HG02610 (cell line): Measurements from ENCODE around the gene KIRREL3.
A peak's percentile ranks its signal among the peaks of the same experiment; 100 is the strongest.

Source experiments
- ATAC-seq: cut with Tn5 transposase; IDR thresholded peaks from one replicate; pipeline ENCODE4 v1.9.1; 2021; ENCODE audit warnings: mild to moderate bottlenecking, moderate library complexity; ENCODE audit not compliant: unreplicated experiment

Gene KIRREL3

DNA sequence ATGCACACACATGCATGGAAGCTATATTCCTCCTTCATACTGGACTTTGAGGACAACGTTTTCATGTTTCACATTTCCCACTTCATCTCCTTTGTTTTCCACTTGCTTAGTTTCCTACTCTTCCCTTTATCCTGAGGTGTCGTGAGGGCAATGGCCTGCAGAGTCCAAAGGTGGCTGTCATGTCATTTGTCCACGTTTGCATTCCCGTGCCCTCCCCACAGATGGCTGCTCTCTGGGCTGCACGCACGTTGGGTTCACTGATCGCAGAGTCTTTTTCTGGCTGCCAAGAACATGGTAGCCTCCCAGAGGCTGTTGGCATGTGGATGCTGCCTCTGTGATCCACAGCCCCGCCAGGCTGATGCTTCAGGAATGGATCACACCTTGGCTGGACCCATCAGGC lies 389.1 kb downstream of the KIRREL3 start:
- no peak for ATAC-seq

GRCh38 chr11:126608658-126609057 lies 391.9 kb downstream of the KIRREL3 start:
- ATAC-seq = no peak

GRCh38 chr11:126607776-126608541 lies 392.6 kb downstream of the KIRREL3 start:
- no peak for ATAC-seq

DNA sequence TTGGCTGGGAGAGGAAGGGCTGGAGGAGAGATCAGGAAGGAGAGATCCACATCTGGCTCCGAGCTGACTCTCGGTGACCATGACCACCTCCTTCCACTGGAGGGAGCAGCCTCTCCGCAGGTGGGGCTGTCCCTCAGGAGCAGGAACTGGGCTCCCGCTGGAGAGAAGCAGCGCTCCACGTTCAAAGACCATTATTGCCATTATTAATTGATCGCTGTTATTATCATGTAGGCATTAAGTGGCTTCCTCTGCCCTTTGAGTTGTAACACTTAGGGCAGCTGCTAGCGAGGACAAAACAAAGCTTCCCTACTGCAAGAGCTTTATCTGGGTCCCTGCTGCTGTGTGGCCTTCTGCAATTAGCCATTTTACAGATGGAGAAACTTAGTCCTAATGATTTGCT lies 393.2 kb downstream of the KIRREL3 start:
- ATAC-seq = peak; percentile 63

DNA sequence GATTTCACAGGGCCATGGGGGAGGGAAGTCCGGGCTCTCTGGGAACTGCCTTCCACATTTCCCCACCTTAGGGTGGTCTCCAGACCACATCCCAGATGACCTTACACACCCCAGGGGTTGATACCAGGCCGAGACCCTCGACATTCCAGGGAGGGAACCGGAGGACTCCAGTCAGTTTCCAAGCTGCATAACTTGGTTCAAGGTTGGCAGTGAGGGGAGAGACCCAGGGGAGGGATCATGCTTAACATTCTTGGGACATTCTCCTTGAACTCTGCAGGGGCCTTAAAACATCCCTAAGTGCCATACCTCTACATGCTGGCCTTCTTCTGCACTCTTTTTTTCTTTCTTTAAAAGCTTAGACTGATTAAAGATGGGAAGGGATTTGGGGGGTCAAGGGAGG lies 394.1 kb downstream of the KIRREL3 start:
- ATAC-seq = no peak

DNA sequence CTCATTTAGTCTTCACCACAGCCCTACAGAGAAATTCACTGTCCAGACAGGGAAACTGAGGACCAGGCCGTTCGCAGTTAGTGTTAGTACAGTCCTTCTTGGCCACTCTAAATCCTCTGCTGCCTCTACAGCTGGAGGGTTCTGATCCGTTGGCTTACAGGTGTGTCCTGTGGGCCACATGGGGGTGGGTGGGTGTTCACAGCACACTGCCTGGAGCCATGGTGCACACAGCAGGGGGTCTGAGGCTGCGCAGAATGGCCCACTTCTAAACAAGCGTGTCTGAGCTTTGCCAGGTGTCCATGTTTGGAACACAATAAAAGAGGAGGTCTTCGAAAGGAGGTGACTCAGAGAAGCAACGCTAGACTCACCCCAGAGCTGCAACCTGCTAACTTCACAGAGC lies 396.1 kb downstream of the KIRREL3 start:
- ATAC-seq = no peak

GRCh38 chr11:126603486-126603885 lies 397.1 kb downstream of the KIRREL3 start:
- no peak for ATAC-seq

DNA sequence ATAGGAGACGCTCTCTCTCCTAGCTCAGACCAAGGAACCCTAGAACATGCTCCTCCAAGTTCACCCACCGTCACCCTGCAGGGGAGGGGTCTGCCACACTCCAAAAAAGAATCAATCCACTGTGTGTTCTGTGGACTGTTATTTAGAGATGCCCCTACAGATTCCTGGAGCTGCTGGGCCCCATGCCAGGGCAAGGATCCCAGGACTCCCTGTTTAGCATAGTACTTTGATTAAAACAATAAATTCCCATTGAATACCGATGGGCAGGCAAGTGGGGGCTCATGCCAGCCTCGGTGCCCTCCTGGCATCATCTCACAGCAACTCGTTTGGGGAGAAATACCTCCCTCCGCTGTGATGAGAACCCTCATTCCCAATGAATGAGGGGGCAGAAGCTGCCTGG lies 397.6 kb downstream of the KIRREL3 start:
- ATAC-seq = no peak

DNA sequence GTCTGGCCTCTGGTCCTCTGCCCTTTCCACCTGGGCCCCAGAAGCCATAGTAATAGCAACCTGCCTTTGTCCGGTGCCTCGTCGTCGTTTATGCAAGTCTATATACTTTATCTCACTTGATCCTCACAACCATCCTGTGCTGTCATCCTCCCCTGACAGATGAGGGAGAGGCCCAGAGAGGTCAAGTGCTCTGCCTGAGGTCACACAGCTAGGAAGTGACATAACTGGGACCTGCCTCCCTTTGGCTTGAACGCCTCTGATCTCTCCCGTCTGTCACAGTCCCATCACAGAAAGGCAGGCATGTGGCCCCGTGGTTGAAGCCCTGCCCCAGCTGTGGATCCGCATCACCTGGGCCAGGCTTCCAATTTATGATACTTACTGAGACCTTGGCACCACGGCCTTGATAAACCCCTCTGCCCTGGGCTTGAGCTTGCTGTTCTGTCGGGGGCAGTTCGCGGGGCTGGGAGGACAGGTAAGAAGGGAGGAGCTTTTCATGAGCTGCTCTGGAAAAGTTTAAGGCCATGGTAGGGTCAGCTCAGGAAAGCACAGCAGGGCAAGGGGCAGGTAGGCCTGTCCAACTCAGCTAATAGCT lies 398.1 kb downstream of the KIRREL3 start:
- no peak for ATAC-seq

DNA sequence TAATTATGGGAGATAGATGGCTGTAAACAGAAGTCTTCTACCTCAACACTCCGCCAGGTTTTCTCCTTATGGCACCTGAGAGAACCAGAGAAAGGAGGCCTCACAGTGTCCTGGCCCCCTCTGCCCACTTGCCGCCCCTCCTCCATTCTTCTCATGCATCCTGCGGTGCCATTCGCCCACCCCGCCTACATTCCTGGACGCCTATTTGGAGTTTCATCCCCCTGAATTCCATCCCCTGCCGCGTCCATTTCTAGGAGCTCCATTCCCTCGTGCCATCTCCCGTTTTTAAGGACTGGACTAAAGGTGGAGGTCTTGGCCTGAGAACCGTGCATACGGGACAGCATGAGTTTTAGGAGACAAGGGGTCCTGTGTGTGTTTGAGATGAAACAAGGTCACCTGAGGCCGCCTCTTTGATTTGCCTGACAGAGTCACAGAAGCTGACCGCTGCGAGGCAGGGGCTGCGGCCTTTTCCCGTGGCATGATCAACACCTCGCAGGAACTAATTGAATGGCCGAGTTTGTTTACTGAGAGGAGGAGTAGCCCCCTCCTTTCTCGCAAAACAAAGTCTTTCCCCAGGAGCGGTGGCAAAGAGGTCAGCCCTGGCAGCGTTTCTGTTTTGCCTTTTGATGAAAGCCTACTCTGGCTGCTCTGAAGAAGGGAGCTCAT lies 398.9 kb downstream of the KIRREL3 start:
- no peak for ATAC-seq

DNA sequence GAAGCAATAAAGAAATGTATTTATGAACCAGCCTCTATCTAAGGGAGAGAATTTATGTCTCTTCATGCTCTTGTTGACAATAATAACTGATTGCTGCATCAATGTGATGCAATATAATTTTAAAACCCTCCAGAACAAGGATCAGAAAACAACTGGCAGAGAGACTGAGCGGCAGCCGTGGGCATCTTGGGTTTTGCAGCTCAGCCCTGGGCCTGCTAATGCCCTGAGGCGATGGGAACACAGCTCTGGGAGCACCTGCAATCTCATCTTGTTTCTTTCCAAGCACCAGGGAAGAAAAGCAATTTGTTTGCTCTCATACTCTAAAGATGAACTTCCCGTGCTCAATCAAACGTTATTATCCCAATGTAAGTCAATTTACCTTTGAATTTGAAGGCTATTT lies 399.4 kb downstream of the KIRREL3 start:
- no peak for ATAC-seq

DNA sequence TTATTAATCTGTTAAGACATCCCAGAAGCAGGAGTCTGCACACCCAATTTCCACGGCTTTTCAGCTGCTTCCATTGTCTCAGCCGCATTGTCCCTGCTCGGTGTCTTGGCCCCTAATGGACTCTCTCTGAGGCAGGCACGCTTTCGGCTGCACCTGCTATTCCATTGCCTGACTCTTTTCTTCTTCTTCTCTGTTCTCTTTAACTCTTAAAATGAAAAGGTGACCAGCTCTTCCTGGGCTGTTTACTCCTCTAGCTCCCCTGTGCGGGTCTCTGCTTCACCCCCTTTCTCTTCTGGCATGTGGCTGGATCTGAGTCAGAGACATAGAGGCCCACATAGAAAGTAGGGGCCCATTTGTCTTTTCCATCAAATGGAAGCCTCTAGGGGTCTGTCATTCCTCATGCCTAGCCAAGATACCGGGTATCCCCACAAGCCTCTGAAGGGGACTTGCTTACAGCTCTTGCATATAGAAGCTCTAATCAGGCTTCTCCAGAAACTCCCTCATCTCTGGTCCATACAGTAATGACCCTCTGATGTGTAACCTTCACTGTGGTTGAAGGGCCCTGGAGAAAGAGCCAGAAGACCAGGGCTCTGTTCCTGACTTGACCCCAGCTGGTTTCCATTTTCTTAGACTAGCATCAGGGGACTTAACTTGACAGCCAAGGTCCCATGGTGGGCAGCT lies 401.2 kb downstream of the KIRREL3 start:
- no peak for ATAC-seq

DNA sequence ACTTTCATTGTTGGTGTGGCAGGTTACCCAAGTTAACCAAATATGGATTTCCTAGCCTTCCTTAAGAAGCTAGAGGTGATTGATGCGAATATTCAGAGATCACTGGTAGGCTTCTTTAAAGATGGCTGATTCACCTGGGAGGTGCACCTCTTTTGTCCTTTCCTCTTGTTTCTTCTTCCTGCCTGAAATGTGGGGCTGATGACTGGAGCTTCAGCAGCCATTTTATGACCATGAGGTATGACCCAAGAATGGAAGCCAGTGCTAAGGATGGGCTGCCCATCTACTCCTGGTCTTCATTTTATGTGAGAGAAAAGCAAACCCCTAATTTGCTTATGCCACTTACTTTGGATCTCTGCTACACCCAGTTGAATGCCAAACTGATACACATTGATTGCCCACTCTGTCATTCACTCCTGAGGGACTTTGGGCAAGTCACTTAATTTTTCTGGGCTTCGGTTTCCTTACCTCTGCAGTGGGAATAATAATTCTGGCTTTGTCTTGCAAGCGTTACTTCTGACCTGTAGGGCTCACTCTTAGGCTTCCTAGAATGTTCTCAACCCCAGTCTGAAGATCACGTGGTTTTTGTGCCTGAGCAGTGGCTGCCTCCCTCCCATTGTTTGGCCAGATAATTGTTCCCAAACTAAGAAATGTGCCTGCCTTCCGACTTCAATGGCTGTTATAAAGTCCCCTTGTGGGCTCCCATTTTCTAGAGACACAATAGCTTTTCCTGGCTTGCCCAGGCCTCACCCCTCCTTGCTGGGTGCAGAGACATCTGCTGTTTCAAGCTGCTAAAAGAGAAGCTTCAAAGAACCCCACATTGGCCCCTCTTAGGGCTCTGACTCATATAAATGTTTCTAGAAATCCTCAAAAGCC lies 402.0 kb downstream of the KIRREL3 start:
- no peak for ATAC-seq

DNA sequence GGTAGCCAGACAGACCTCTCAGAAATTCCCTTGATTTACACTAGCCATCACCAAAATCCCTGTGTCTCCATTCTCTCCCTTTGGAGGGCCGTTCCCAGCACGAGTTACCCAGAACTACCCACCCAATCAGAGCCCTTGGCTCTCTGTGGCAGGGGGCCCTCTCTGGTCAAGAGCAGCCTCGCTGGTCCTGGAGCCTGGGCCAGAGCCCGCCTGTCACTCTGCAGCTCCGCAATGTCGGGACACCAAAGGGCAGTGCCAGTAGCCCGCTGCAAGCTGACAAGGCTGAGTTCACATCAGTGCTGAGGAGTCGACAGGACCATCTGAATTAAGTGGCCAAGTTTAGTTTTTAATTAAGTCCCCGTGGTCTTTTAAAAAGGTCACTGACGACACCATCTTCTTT lies 403.5 kb downstream of the KIRREL3 start:
- no peak for ATAC-seq

GRCh38 chr11:126596474-126596873 lies 404.1 kb downstream of the KIRREL3 start:
- no peak for ATAC-seq

DNA sequence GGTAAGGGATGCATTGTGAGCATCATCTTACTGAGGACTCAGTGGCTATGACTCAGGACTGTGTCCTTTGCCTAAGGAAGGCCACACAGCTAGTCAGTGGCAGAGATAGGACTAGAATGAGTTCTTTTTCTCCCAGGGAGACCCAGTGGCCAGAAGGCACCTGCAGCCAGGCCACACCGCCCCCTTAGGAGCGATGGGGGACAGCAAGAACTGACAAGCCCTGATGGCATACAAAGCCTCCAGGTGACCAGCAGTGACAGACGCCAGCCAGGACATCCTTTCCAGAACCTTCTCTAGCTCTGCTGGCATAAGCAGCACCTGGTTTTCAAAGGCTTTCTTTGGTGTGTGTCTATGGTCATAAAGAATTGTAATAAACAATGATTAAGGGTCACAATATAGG lies 405.0 kb downstream of the KIRREL3 start:
- ATAC-seq = no peak

DNA sequence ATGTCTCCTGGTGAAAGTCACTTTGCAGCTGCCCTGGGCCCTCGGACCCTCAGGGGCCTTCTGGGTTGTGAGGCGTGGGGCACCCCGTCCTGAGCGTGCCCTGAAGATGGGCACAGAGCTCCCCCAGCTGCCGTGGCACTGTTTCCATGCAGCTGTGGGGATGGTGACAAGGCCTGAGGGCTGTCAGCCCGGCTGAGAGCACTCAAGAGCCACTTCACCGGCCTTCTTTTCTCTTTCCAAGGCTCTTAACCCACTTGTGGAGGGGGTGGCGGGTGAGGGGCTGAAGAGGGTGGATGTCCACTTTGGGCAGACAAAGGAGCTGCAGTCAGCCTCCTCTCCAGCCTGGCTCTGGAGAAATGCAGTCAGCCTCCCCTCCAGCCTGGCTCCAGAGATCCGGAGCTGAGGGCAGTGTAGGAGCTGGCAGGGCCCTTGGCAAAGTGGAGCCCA lies 405.6 kb downstream of the KIRREL3 start:
- no peak for ATAC-seq

GRCh38 chr11:126592496-126593410 lies 407.8 kb downstream of the KIRREL3 start:
- no peak for ATAC-seq

GRCh38 chr11:126591966-126592489 lies 408.5 kb downstream of the KIRREL3 start:
- ATAC-seq = no peak

DNA sequence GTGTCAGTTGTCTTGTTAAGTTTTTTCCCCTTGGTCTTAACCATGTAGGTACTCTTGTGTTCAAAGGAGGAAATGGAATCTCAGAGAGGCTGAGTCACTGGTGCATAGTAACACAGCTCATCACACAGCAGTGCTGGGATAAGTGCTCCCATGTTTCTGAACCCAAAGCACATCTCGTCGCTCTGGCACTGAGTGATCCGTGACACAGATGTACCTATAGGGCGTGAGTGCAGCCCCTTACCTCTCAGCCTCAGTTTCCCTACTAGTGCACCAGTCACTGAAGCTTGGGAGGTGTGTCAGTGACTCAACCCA lies 411.1 kb downstream of the KIRREL3 start:
- no peak for ATAC-seq
